GM18519 (cell line): ENCODE measurements around the gene SLC23A2.

Source experiments
- ATAC-seq: cut with Tn5 transposase; IDR thresholded peaks from one replicate; pipeline ENCODE4 v1.9.1; 2021; ENCODE audit warnings: mild to moderate bottlenecking, moderate library complexity; ENCODE audit not compliant: unreplicated experiment, low FRiP score

The SLC23A2 gene

GRCh38 chr20:4971064-4971463 lies 30.2 kb downstream of the SLC23A2 start:
- ATAC-seq, result no peak

- ATAC-seq, result no peak
Measured at GRCh38 chr20:4967752-4968477, 33.4 kb downstream of the SLC23A2 start.

- no peak for ATAC-seq
Measured at GRCh38 chr20:4966826-4967751, 34.2 kb downstream of the SLC23A2 start.

- no peak for ATAC-seq
Measured at GRCh38 chr20:4962241-4962855, 39.0 kb downstream of the SLC23A2 start.

- no peak for ATAC-seq
Measured at GRCh38 chr20:4961746-4962145, 39.6 kb downstream of the SLC23A2 start.

- no peak for ATAC-seq
Measured at GRCh38 chr20:4959592-4959991, 41.7 kb downstream of the SLC23A2 start.

- no peak for ATAC-seq
Measured at GRCh38 chr20:4957939-4958362, 43.4 kb downstream of the SLC23A2 start.

- no peak for ATAC-seq
Measured at GRCh38 chr20:4957187-4957586, 44.1 kb downstream of the SLC23A2 start.

GRCh38 chr20:4956200-4956810 lies 45.0 kb downstream of the SLC23A2 start:
- no peak for ATAC-seq

GRCh38 chr20:4953881-4954280 lies 47.4 kb downstream of the SLC23A2 start:
- ATAC-seq, result no peak

- no peak for ATAC-seq
Measured at GRCh38 chr20:4952229-4952628, 49.1 kb downstream of the SLC23A2 start.

GRCh38 chr20:4951299-4951698 lies 50.0 kb downstream of the SLC23A2 start:
- no peak for ATAC-seq

- no peak for ATAC-seq
Measured at GRCh38 chr20:4950841-4951240, 50.5 kb downstream of the SLC23A2 start.

- ATAC-seq, result no peak
Measured at GRCh38 chr20:4950437-4950836, 50.9 kb downstream of the SLC23A2 start.

GRCh38 chr20:4949833-4950178 lies 51.5 kb downstream of the SLC23A2 start:
- ATAC-seq, result peak; percentile 49

- ATAC-seq, result no peak
Measured at GRCh38 chr20:4947817-4948559, 53.3 kb downstream of the SLC23A2 start.

- ATAC-seq, result no peak
Measured at GRCh38 chr20:4946986-4947385, 54.3 kb downstream of the SLC23A2 start.

- ATAC-seq, result no peak
Measured at GRCh38 chr20:4946585-4946984, 54.7 kb downstream of the SLC23A2 start.

GRCh38 chr20:4944518-4945313 lies 56.6 kb downstream of the SLC23A2 start:
- no peak for ATAC-seq
